Measurements from ENCODE around the gene ABCB6. TPM values are rescaled to one million over a fixed set of nuclear protein-coding genes. Genes with fewer than 3 reads are reported as not detected.

ABCB6 gene
- total RNA-seq, 2 donors from 2014 or later: 31.9 to 32.1 TPM

DNA sequence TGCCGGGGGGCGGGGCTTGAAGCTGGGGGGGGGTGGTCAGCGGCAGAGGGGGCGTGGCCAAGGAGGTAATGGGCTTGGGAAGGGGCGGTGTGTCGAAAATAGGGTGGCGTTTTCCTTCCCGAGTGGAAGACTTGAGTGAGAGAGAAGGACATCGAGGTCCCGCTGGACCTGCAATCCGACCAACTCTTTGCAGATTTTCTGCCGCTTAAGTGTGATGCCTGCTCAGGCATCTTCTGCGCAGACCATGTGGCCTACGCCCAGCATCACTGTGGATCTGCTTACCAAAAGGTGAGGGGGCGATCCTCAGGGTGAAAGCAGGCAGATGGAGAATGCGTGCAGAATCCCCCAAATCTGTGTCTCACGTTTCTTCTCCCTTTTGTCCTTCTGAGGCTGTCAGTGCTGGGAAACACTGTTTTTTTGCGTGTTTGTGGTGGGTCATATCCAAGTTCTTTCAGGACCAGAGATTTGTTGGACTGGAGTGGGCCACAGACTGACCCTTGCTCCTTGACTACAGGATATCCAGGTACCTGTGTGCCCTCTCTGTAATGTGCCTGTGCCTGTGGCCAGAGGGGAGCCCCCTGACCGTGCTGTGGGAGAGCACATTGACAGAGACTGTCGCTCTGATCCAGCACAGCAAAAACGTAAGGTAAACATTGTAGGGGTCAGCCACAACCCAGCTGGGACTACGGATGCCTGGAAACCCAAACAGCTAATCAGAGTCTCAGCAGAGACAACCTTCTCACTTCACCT lies 11.4 kb downstream of the ABCB6 start:
- TF ChIP-seq POLR2A (IDR thresholded peaks at IDR 0.05) (no peak), POLR2AphosphoS5 (IDR thresholded peaks at IDR 0.05) (no peak)
- TF ChIP-seq, protein P1, sequence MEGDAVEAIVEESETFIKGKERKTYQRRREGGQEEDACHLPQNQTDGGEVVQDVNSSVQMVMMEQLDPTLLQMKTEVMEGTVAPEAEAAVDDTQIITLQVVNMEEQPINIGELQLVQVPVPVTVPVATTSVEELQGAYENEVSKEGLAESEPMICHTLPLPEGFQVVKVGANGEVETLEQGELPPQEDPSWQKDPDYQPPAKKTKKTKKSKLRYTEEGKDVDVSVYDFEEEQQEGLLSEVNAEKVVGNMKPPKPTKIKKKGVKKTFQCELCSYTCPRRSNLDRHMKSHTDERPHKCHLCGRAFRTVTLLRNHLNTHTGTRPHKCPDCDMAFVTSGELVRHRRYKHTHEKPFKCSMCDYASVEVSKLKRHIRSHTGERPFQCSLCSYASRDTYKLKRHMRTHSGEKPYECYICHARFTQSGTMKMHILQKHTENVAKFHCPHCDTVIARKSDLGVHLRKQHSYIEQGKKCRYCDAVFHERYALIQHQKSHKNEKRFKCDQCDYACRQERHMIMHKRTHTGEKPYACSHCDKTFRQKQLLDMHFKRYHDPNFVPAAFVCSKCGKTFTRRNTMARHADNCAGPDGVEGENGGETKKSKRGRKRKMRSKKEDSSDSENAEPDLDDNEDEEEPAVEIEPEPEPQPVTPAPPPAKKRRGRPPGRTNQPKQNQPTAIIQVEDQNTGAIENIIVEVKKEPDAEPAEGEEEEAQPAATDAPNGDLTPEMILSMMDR (IDR thresholded peaks at IDR 0.05): no peak
- Histone ChIP-seq H3K4me3 (peak overlapping the region; percentile 71 to 74), H3K9me3 (no peaks in the 10 kb centered on the region), H3K27me3 (replicated peaks; ENCODE audit: insufficient read depth) (no peaks in the 10 kb centered on the region), H3K27ac (peak overlapping the region; percentile 98 to 99), H3K4me1 (replicated peaks) (peaks cover 11% of the 10 kb centered on the region), H3K36me3 (peaks cover 3 to 4% of the 10 kb centered on the region in 2 donors)
- intact Hi-C loops (cut with DNase I): no loop called here
- DNase-seq (ENCODE audit: low spot score): no peak
- WGBS: 8% methylated on average over 18 of the region's 22 CpGs

DNA sequence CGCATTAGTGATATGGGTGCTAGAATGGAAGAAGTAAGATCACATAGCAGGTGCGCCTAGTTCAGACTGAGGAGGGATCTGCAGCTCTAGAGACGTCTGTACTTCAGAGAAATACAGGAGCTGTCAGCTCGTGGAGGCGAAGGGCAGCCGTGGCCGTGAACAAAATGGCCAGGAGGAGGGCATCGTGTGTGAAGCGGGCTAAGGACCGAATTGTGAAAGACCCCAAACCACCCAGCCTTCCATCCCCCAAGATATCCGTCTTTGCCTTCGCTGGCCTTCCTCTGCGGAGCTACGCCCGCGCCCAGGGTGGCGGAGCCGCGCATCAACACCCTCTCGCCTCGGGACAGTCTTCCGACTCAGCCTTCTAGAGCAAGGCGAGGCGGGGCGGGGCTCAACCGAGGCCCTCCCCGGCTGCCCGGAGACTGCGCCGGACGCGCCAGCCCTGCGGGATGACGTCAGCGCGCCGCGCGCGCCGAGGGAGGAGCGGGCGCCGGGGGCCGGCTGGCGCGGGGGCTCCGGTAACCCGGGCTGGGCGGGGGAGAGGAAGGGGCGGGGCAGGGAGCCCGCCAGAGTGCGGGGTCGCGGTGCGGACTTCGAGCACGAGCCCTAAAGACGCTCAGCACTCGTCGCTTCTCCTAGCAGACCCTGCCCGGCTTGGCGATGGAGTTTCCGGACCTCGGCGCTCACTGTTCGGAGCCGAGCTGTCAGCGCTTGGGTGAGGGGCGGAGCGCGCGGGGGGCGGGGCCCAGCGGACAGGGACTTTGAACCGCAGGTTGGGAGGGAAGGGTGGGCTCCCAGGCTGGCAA lies 12.2 kb downstream of the ABCB6 start, which contains the start of gene ZFAND2B:
ZFAND2B (plus strand) TSS at position 455 of the 806 bp plus-strand sequence; CDS start at position 661, 206 bp downstream.
- Histone ChIP-seq H3K36me3 (peaks cover 0 to 4% of the 10 kb centered on the region in 2 donors), H3K4me3 (peak within 1 kb of the TSS; percentile 71 to 74), H3K27ac (peak within 1 kb of the TSS; percentile 98 to 99), H3K9me3 (no peaks in the 10 kb centered on the region), H3K27me3 (replicated peaks; ENCODE audit: insufficient read depth) (no peaks in the 10 kb centered on the region), H3K4me1 (replicated peaks) (peaks cover 11% of the 10 kb centered on the region)
- TF ChIP-seq POLR2A (IDR thresholded peaks at IDR 0.05): peak; percentile 100
- TF ChIP-seq, protein P1 (IDR thresholded peaks at IDR 0.05): peak in 2 of 4 experiments; percentile 36 to 57
- peak; percentile 100 for TF ChIP-seq POLR2AphosphoS5 (IDR thresholded peaks at IDR 0.05)
- WGBS: under 1% methylated on average over 60 of the region's 76 CpGs
- peak; percentile 96 for DNase-seq (ENCODE audit: low spot score)
- intact Hi-C loops (cut with DNase I): loop anchor here (1.0 kb wide), 1 partner anchor 46 kb away; the partner anchor contains the start of gene NHEJ1

DNA sequence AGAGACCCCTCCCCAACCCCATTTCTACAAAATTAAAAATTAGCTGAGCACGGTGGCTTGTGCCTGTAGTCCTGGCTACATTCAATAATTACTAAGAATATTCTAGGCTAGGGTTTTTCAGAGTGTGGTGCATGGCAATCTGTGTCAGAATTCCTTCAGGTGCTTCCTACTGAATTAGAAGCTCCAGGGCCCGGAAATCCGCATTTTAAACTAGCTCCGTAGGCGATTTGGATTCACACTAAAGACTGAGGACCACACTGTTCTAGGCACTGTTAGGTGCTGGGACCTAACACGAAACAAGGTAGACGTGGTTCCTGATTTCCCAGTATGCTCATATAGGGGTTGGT lies 12.8 kb downstream of the ABCB6 start:
- H3K4me3 ChIP-seq: peak overlapping the region; percentile 71 to 74
- H3K27ac ChIP-seq: peak overlapping the region; percentile 98 to 99
- TF ChIP-seq, protein P1 (IDR thresholded peaks at IDR 0.05): no peak
- no peak for TF ChIP-seq POLR2AphosphoS5 (IDR thresholded peaks at IDR 0.05)
- no peak for TF ChIP-seq POLR2A (IDR thresholded peaks at IDR 0.05)
- no peaks in the 10 kb centered on the region for H3K27me3 ChIP-seq (replicated peaks; ENCODE audit: insufficient read depth)
- no peak for DNase-seq (ENCODE audit: low spot score)
- WGBS: 10% methylated on average over 7 of the region's 7 CpGs
- intact Hi-C loops (cut with DNase I): loop anchor here (1.0 kb wide), 1 partner anchor 46 kb away; the partner anchor contains the start of gene NHEJ1
- H3K4me1 ChIP-seq (replicated peaks): peaks cover 11% of the 10 kb centered on the region
- H3K9me3 ChIP-seq: no peaks in the 10 kb centered on the region
- H3K36me3 ChIP-seq: peaks cover 0 to 4% of the 10 kb centered on the region in 2 donors

DNA sequence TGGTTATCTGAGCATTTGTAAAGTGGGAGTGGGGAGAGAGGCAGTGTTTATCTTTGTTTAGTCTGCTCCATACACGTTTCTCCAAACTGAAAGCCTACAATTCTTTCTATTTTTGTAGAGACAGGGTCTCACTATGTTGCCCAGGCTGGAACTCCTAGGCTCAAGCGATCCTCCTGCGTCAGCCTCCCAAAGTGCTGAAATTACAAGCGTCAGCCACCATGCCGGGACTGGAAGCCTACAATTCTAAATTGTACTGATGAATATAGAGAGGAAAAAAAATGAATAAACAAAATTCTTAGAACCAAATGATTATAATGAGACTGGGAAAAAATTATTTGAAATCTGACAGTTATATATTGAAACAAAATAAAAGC lies 13.6 kb downstream of the ABCB6 start:
- TF ChIP-seq, protein P1 (IDR thresholded peaks at IDR 0.05): no peak
- no peak for TF ChIP-seq POLR2AphosphoS5 (IDR thresholded peaks at IDR 0.05)
- TF ChIP-seq POLR2A (IDR thresholded peaks at IDR 0.05): no peak
- Histone ChIP-seq H3K4me1 (replicated peaks) (peaks cover 11% of the 10 kb centered on the region), H3K9me3 (no peaks in the 10 kb centered on the region), H3K27ac (no peak overlapping the region), H3K4me3 (no peak overlapping the region), H3K36me3 (peaks cover 0 to 4% of the 10 kb centered on the region in 2 donors), H3K27me3 (replicated peaks; ENCODE audit: insufficient read depth) (no peaks in the 10 kb centered on the region)
- DNase-seq (ENCODE audit: low spot score): no peak
- intact Hi-C loops (cut with DNase I): no loop called here
- 85% methylated on average over 5 of the region's 5 CpGs for WGBS
